Measurements from ENCODE around the gene CRYBA4.

DNA sequence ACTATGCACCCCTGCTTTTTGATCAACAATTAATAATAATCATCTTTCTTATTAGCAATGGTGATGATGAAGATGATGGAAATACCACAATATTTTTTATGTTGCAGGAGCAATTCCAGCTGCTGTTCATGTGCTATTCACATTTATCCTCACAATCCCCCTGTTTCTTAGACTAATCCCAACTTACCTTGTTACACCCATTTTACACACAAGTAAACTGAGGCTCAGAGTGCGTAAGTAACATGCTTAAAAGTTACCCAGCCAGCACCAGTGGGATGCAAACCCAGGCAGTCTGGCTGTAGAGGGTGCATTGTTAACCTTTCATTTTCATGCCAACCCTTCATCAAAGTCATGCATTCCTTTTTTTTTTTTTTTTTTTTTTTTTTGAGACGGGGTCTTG lies 1.6 kb upstream of the CRYBA4 start:
- TF ChIP-seq, protein P1, sequence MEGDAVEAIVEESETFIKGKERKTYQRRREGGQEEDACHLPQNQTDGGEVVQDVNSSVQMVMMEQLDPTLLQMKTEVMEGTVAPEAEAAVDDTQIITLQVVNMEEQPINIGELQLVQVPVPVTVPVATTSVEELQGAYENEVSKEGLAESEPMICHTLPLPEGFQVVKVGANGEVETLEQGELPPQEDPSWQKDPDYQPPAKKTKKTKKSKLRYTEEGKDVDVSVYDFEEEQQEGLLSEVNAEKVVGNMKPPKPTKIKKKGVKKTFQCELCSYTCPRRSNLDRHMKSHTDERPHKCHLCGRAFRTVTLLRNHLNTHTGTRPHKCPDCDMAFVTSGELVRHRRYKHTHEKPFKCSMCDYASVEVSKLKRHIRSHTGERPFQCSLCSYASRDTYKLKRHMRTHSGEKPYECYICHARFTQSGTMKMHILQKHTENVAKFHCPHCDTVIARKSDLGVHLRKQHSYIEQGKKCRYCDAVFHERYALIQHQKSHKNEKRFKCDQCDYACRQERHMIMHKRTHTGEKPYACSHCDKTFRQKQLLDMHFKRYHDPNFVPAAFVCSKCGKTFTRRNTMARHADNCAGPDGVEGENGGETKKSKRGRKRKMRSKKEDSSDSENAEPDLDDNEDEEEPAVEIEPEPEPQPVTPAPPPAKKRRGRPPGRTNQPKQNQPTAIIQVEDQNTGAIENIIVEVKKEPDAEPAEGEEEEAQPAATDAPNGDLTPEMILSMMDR (IDR thresholded peaks at IDR 0.05; ENCODE audit: low read length): no peak
- TF ChIP-seq EZH2 (IDR thresholded peaks at IDR 0.05; ENCODE audit: borderline replicate concordance, low read length): no peak
